Transverse colon (tissue), 4 donors: ENCODE results near the gene GPN3.

Source experiments
- POLR2AphosphoS5 ChIP-seq, 3 donors: sonication (generic); formaldehyde crosslinking; IDR thresholded peaks; one replicate each; pipeline ENCODE4 v1.6.1; 2016; ENCODE audit warnings: antibody characterized with exemption in 3 of 3
- TF ChIP-seq, protein P1 (sequence below), 5 experiments: fragments of 200-600 bp in 3 of 5; fragments of 450-650 bp in 2 of 5; sonication (generic) in 3 of 5; IDR thresholded peaks; 1 replicate in 2 of 5; 2 replicates in 3 of 5; pipeline ENCODE4 v1.5.1; 2016 to 2017; ENCODE audit warnings: antibody characterized with exemption in 5 of 5, inconsistent platforms in 3 of 5, mild to moderate bottlenecking in 2 of 5, moderate library complexity in 1 of 5

DNA sequence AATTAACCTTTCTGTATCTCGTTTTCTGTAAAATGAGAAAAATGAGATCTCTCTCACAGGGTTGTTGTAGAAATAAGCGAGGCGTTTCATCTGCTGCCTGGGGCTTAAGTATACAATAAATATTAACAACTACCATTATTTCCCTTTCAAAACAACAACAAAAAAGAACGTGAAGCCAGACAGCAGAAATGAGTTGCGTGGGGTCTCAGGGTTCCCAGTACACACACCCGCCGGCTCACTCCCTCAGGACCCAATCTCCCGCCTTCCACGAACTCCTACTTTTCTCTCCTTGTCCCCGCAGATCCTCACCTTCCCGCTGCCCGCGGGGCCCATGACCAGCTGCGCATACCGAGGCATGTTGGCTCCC, 227 bp downstream of the GPN3 start:
- TF ChIP-seq, protein P1, sequence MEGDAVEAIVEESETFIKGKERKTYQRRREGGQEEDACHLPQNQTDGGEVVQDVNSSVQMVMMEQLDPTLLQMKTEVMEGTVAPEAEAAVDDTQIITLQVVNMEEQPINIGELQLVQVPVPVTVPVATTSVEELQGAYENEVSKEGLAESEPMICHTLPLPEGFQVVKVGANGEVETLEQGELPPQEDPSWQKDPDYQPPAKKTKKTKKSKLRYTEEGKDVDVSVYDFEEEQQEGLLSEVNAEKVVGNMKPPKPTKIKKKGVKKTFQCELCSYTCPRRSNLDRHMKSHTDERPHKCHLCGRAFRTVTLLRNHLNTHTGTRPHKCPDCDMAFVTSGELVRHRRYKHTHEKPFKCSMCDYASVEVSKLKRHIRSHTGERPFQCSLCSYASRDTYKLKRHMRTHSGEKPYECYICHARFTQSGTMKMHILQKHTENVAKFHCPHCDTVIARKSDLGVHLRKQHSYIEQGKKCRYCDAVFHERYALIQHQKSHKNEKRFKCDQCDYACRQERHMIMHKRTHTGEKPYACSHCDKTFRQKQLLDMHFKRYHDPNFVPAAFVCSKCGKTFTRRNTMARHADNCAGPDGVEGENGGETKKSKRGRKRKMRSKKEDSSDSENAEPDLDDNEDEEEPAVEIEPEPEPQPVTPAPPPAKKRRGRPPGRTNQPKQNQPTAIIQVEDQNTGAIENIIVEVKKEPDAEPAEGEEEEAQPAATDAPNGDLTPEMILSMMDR (IDR thresholded peaks at IDR 0.05), result no peak
- TF ChIP-seq POLR2AphosphoS5 (IDR thresholded peaks at IDR 0.05), result no peak
